NB4 (cell line): ENCODE results near the gene PCSK6.

ENCODE experiments used
- CTCF ChIP-seq: IDR thresholded peaks from one replicate; pipeline ENCODE4 v1.5.1; 2012; ENCODE audit warnings: low read depth, low read length
- POLR2A ChIP-seq: IDR thresholded peaks from 2 replicates; pipeline ENCODE4 v1.6.1; 2011; ENCODE audit warnings: mild to moderate bottlenecking; ENCODE audit not compliant: insufficient read length; ENCODE audit errors: extremely low read depth
- TF ChIP-seq, protein P1 (sequence below): IDR thresholded peaks from 2 replicates; pipeline ENCODE4 v1.6.1; 2011; ENCODE audit warnings: low read depth, low read length

GRCh38 chr15:101532865-101533264, 43.4 kb upstream of the PCSK6 start:
- TF ChIP-seq CTCF: no peak
- TF ChIP-seq, protein P1, sequence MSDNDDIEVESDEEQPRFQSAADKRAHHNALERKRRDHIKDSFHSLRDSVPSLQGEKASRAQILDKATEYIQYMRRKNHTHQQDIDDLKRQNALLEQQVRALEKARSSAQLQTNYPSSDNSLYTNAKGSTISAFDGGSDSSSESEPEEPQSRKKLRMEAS: no peak
- no peak for TF ChIP-seq POLR2A
